ACC112 (cell line): ENCODE data around the gene TECTA.

ENCODE experiments used
- H2AFZ ChIP-seq: fragments of 200-600 bp; sonication (generic); one replicate; pipeline ENCODE4 v1.6.0; 2017; ENCODE audit warnings: antibody characterized with exemption, low read length; ENCODE audit not compliant: unreplicated experiment
- H3K27ac ChIP-seq: fragments of 200-600 bp; sonication (generic); 2 replicates; pipeline ENCODE4 v1.5.1; 2014; ENCODE audit warnings: low read depth, mild to moderate bottlenecking, antibody characterized with exemption, low read length, moderate library complexity
- H3K27me3 ChIP-seq: fragments of 200-600 bp; sonication (generic); 2 replicates; pipeline ENCODE4 v1.6.1; 2014; ENCODE audit warnings: mild to moderate bottlenecking, antibody characterized with exemption, low read length, moderate library complexity, mixed read lengths; ENCODE audit not compliant: insufficient read depth
- H3K36me3 ChIP-seq: fragments of 200-600 bp; sonication (generic); 2 replicates; pipeline ENCODE4 v1.6.1; 2016; ENCODE audit warnings: mild to moderate bottlenecking, antibody characterized with exemption, low read length, moderate library complexity, mixed read lengths; ENCODE audit not compliant: insufficient read depth
- H3K4me1 ChIP-seq: fragments of 200-600 bp; sonication (generic); one replicate; pipeline ENCODE4 v1.6.1; 2016; ENCODE audit warnings: low read length, mixed read lengths; ENCODE audit not compliant: insufficient read depth, unreplicated experiment, control insufficient read depth
- H3K4me3 ChIP-seq: fragments of 200-600 bp; sonication (generic); 2 replicates; pipeline ENCODE4 v1.5.1; 2014; ENCODE audit warnings: mild to moderate bottlenecking, low read depth, low read length
- H3K79me2 ChIP-seq: fragments of 200-600 bp; sonication (generic); one replicate; pipeline ENCODE4 v1.6.0; 2016; ENCODE audit warnings: low read length; ENCODE audit not compliant: control insufficient read depth, unreplicated experiment, insufficient read depth

TECTA gene

GRCh38 chr11:121145826-121146225 is 44.8 kb downstream of the TECTA start:
- H3K36me3 ChIP-seq, result no peaks in the 10 kb centered on the region
- H3K4me3 ChIP-seq, result no peak overlapping the region
- H3K4me1 ChIP-seq, result no peaks in the 10 kb centered on the region
- H3K79me2 ChIP-seq, result no peaks in the 10 kb centered on the region
- H2AFZ ChIP-seq, result no peak overlapping the region
- peaks cover 9% of the 10 kb centered on the region; the same call in 1 of the 2 replicates for H3K27me3 ChIP-seq
- H3K27ac ChIP-seq, result no peak overlapping the region

DNA sequence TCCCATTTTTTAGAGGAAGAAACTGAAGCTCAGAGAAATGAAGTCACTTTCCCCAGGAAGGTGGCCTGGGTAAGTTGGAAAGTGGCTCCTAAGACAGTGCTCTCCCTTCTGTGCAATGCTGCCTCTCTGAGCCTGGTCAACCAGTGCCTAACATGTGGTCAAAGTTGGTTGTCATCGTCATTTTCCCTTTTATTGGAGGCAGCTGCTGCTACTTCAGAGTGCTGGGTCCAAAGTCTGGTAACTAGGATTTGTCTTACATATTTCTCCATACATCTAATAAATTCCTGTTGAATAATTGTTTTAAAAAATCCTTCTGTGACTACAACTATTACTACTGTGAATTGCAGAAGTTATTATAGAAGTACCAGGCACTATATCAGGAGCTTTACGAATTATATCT is 48.1 kb downstream of the TECTA start:
- H3K27me3 ChIP-seq, result peaks cover 12% of the 10 kb centered on the region; the same call in 1 of the 2 replicates
- H3K4me1 ChIP-seq, result no peaks in the 10 kb centered on the region
- no peaks in the 10 kb centered on the region for H3K36me3 ChIP-seq
- H3K4me3 ChIP-seq, result no peak overlapping the region
- H3K27ac ChIP-seq, result no peak overlapping the region
- no peak overlapping the region for H2AFZ ChIP-seq
- H3K79me2 ChIP-seq, result no peaks in the 10 kb centered on the region

- Histone ChIP-seq H2AFZ (no peak overlapping the region), H3K79me2 (no peaks in the 10 kb centered on the region), H3K4me1 (no peaks in the 10 kb centered on the region), H3K27ac (no peak overlapping the region), H3K27me3 (peaks cover 8% of the 10 kb centered on the region; the same call in 1 of the 2 replicates), H3K36me3 (no peaks in the 10 kb centered on the region), H3K4me3 (no peak overlapping the region)
Observed at GRCh38 chr11:121151207-121151688, 50.2 kb downstream of the TECTA start.

GRCh38 chr11:121152764-121153163 is 51.7 kb downstream of the TECTA start:
- Histone ChIP-seq H3K27me3 (peaks cover 8% of the 10 kb centered on the region; the same call in 1 of the 2 replicates), H3K79me2 (no peaks in the 10 kb centered on the region), H3K27ac (no peak overlapping the region)

DNA sequence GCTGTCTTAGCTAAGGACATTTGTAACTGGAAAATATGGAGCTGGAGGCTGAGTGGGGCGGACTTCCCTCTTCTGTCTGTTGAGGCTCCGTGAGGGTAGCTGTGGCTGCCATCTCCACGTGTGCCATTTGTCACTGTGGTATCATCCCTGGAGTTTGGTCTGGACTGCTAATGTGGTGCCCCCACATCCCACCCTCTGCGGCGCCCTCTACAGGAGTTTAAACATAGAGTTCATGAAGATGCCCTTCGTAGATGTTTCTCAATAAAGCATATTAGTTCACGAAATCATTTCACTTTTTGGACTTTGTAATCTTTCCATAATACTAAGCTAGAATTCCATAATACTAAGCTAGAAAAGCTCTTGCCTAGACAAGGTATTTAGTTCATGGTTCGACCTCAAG is 52.4 kb downstream of the TECTA start:
- no peaks in the 10 kb centered on the region for H3K36me3 ChIP-seq
- H3K4me3 ChIP-seq, result no peak overlapping the region
- H2AFZ ChIP-seq, result no peak overlapping the region
- H3K27ac ChIP-seq, result no peak overlapping the region
- H3K27me3 ChIP-seq, result peaks cover 8% of the 10 kb centered on the region; the same call in 1 of the 2 replicates
- no peaks in the 10 kb centered on the region for H3K4me1 ChIP-seq
- no peaks in the 10 kb centered on the region for H3K79me2 ChIP-seq

More at GRCh38 chr11:121152764-121153163, 51.7 kb downstream of the TECTA start:
- Histone ChIP-seq H3K4me3 (no peak overlapping the region), H2AFZ (no peak overlapping the region), H3K36me3 (no peaks in the 10 kb centered on the region), H3K4me1 (no peaks in the 10 kb centered on the region)

- Histone ChIP-seq H3K36me3 (no peaks in the 10 kb centered on the region), H3K4me3 (no peak overlapping the region), H3K79me2 (no peaks in the 10 kb centered on the region), H2AFZ (no peak overlapping the region), H3K27me3 (peaks cover 8% of the 10 kb centered on the region; the same call in 1 of the 2 replicates), H3K27ac (no peak overlapping the region), H3K4me1 (no peaks in the 10 kb centered on the region)
Observed at GRCh38 chr11:121154486-121155314, 53.7 kb downstream of the TECTA start.

GRCh38 chr11:121157756-121158155 is 56.7 kb downstream of the TECTA start:
- peaks cover 13% of the 10 kb centered on the region; the same call in 1 of the 2 replicates for H3K27me3 ChIP-seq
- H2AFZ ChIP-seq, result no peak overlapping the region
- H3K4me3 ChIP-seq, result no peak overlapping the region

DNA sequence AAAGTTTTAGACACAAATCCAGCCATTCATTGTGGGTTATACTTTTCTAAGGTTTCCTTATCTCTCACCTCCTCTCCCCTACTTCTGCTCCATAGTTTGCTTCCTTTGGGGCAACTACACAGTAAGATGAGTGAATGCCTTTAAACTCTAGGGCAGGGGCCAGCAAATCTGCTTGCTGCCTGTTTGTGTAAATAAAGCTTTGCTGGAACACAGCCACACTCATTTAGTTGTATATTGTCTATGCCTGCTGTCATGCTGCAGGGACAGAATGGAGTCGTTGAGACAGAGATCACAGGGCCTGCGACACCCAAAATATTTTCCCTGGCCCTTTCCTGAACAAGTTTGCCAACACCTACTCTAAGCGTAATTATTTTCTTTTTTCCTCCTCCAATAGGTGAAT is 58.7 kb downstream of the TECTA start:
- no peak overlapping the region for H3K27ac ChIP-seq
- peaks cover 8% of the 10 kb centered on the region; the same call in 1 of the 2 replicates for H3K27me3 ChIP-seq
- H3K4me3 ChIP-seq, result no peak overlapping the region
- H3K4me1 ChIP-seq, result no peaks in the 10 kb centered on the region
- H2AFZ ChIP-seq, result no peak overlapping the region
- no peaks in the 10 kb centered on the region for H3K79me2 ChIP-seq
- no peaks in the 10 kb centered on the region for H3K36me3 ChIP-seq

More at GRCh38 chr11:121157756-121158155, 56.7 kb downstream of the TECTA start:
- Histone ChIP-seq H3K36me3 (no peaks in the 10 kb centered on the region), H3K27ac (no peak overlapping the region), H3K4me1 (no peaks in the 10 kb centered on the region), H3K79me2 (no peaks in the 10 kb centered on the region)

GRCh38 chr11:121161349-121161917 is 60.4 kb downstream of the TECTA start:
- Histone ChIP-seq H3K27ac (no peak overlapping the region), H3K27me3 (peaks cover 23% of the 10 kb centered on the region)

DNA sequence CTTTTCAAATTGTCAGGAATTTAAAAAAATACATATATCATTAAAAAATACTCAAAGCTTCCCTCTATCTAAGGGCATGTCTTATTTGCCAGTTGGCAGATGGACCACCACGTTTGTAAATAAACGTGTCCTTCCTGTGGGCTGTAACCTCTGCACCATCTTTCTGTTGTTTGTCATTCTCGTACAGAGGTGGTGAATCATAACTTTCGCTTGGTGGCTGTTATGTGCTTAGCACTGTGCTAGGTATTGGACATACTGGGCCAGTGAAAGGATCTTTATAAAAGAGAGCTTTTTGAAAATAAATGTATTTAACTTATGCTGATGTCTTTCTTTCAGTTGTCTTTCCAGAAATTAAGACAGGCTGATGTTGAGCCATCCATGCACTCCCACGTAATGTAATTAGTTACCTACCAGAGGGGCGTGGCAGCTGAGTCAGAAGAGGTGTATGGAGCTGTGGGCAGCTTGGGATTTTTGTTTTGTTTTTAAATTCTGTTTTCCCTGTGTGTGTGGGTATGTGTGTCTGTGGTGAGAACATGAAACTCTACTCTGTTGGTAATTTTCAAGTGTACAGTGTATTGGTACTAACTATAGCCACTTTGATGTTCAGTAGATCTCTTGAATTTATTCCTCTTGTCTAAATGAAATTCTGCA is 62.7 kb downstream of the TECTA start:
- H3K79me2 ChIP-seq, result no peaks in the 10 kb centered on the region
- no peaks in the 10 kb centered on the region for H3K36me3 ChIP-seq
- H3K27ac ChIP-seq, result no peak overlapping the region
- H3K27me3 ChIP-seq, result peaks cover 38% of the 10 kb centered on the region
- no peaks in the 10 kb centered on the region for H3K4me1 ChIP-seq
- no peak overlapping the region for H2AFZ ChIP-seq
- no peak overlapping the region for H3K4me3 ChIP-seq

More at GRCh38 chr11:121161349-121161917, 60.4 kb downstream of the TECTA start:
- Histone ChIP-seq H3K79me2 (no peaks in the 10 kb centered on the region), H3K4me3 (no peak overlapping the region), H3K36me3 (no peaks in the 10 kb centered on the region), H3K4me1 (no peaks in the 10 kb centered on the region), H2AFZ (no peak overlapping the region)
